ENCODE data around the gene UBL4A.
"Not testable (repeated sequence)": the region's sequence is repeated elsewhere in the genome, so short reads cannot be mapped to it uniquely, and the experiment has no call there.

DNA sequence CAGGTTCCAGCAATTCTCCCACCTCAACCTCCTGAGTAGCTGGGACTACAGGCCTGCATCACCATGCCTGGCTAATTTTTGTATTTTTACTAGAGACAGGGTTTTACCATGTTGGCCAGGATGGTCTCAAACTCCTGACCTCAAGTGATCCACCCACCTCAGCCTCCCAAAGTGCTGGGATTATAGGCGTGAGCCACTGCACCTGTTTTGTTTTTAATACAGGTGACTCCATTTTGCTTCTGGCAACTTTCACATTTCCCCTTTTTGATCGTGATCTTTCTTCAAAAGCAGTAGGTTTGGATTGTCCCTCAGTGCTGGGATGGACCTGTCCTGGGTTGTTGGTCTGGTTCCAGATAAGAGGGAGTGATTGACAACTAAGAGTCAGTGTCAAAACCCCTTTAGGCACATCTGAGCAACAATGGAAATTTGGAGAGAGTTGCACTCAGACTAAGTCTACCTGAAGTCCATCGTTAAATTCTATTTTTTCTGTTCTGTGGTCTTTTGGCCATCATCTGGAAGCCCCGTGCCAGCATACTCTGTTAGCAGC, 10.2 kb upstream of the UBL4A start:
- TF ChIP-seq, protein P1, sequence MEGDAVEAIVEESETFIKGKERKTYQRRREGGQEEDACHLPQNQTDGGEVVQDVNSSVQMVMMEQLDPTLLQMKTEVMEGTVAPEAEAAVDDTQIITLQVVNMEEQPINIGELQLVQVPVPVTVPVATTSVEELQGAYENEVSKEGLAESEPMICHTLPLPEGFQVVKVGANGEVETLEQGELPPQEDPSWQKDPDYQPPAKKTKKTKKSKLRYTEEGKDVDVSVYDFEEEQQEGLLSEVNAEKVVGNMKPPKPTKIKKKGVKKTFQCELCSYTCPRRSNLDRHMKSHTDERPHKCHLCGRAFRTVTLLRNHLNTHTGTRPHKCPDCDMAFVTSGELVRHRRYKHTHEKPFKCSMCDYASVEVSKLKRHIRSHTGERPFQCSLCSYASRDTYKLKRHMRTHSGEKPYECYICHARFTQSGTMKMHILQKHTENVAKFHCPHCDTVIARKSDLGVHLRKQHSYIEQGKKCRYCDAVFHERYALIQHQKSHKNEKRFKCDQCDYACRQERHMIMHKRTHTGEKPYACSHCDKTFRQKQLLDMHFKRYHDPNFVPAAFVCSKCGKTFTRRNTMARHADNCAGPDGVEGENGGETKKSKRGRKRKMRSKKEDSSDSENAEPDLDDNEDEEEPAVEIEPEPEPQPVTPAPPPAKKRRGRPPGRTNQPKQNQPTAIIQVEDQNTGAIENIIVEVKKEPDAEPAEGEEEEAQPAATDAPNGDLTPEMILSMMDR (IDR thresholded peaks at IDR 0.05): not testable (repeated sequence)
- TF ChIP-seq POLR2A (IDR thresholded peaks at IDR 0.05): not testable (repeated sequence)

Measured in uterus (tissue), 2 donors.